ENCODE measurements around the gene SLC6A15. TPM values are rescaled to one million over a fixed set of nuclear protein-coding genes. Genes with fewer than 3 reads are reported as not detected.

Gene SLC6A15
- polyA plus RNA-seq, 3 donors: 0.37 to 0.88 (median 0.61) TPM

GRCh38 chr12:84875241-84875640 is 37.4 kb downstream of the SLC6A15 start:
- DNase-seq: no peak

GRCh38 chr12:84874825-84875139 is 37.8 kb downstream of the SLC6A15 start:
- DNase-seq: no peak

GRCh38 chr12:84874125-84874824 is 38.3 kb downstream of the SLC6A15 start:
- DNase-seq: peak; percentile 45

- peak; percentile 17 for DNase-seq
These were observed 50.4 kb downstream of the SLC6A15 start for GRCh38 chr12:84862186-84862585.

- no peak for DNase-seq
These were observed 51.9 kb downstream of the SLC6A15 start for GRCh38 chr12:84860718-84861117.

GRCh38 chr12:84858796-84859195 is 53.8 kb downstream of the SLC6A15 start:
- DNase-seq: no peak

GRCh38 chr12:84857525-84858208 is 54.9 kb downstream of the SLC6A15 start:
- no peak for DNase-seq

- no peak for DNase-seq
These were observed 56.3 kb downstream of the SLC6A15 start for GRCh38 chr12:84856156-84856900.

GRCh38 chr12:84843593-84844144 is 68.9 kb downstream of the SLC6A15 start:
- no peak for DNase-seq

GRCh38 chr12:84842406-84843013 is 70.1 kb downstream of the SLC6A15 start:
- DNase-seq: peak; percentile 37

GRCh38 chr12:84841591-84841990 is 71.0 kb downstream of the SLC6A15 start:
- no peak for DNase-seq

GRCh38 chr12:84840356-84840755 is 72.2 kb downstream of the SLC6A15 start:
- no peak for DNase-seq

GRCh38 chr12:84826925-84827324 is 85.7 kb downstream of the SLC6A15 start:
- DNase-seq: no peak

- no peak for DNase-seq
These were observed 87.5 kb downstream of the SLC6A15 start for GRCh38 chr12:84825149-84825548.

GRCh38 chr12:84822525-84822924 is 90.1 kb downstream of the SLC6A15 start:
- no peak for DNase-seq

- DNase-seq: no peak
These were observed 95.5 kb downstream of the SLC6A15 start for GRCh38 chr12:84816916-84817695.

GRCh38 chr12:84814664-84815245 is 97.8 kb downstream of the SLC6A15 start:
- no peak for DNase-seq

- no peak for DNase-seq
These were observed 98.6 kb downstream of the SLC6A15 start for GRCh38 chr12:84813780-84814663.

- DNase-seq: no peak
These were observed 101.3 kb downstream of the SLC6A15 start for GRCh38 chr12:84811291-84811690.

GRCh38 chr12:84810611-84811010 is 102.0 kb downstream of the SLC6A15 start:
- no peak for DNase-seq

All from renal pelvis (tissue), 4 donors.